B cell (primary cell): ENCODE measurements around the gene CMC1.

ENCODE experiments used
- CTCF ChIP-seq: fragments of 200-600 bp; IDR thresholded peaks from one replicate; pipeline ENCODE4 v1.8.0; 2022; ENCODE audit warnings: antibody characterized with exemption, mild to moderate bottlenecking
- EZH2 ChIP-seq: IDR thresholded peaks from 2 replicates; pipeline ENCODE4 v1.6.1; 2012; ENCODE audit warnings: borderline replicate concordance, low read depth, mild to moderate bottlenecking, moderate library complexity, low read length; ENCODE audit not compliant: insufficient read depth, poor library complexity, severe bottlenecking

- TF ChIP-seq CTCF (no peak), EZH2 (no peak)
Observed at GRCh38 chr3:28247286-28247685, 5.9 kb downstream of the CMC1 start.
